IPS-NIHi11 (cell line): Measurements from ENCODE around the gene FREY1.

Source experiments
- DNase-seq: peaks from one replicate; pipeline ENCODE4 v3.0.0; 2012; ENCODE audit warnings: mixed read lengths, low spot score

The FREY1 gene

GRCh38 chr11:45928535-45929215 lies 21.6 kb upstream of the FREY1 start:
- no peak for DNase-seq

GRCh38 chr11:45927684-45928413 lies 20.8 kb upstream of the FREY1 start:
- DNase-seq: no peak

- DNase-seq: no peak
Measured at GRCh38 chr11:45927332-45927683, 20.2 kb upstream of the FREY1 start.

DNA sequence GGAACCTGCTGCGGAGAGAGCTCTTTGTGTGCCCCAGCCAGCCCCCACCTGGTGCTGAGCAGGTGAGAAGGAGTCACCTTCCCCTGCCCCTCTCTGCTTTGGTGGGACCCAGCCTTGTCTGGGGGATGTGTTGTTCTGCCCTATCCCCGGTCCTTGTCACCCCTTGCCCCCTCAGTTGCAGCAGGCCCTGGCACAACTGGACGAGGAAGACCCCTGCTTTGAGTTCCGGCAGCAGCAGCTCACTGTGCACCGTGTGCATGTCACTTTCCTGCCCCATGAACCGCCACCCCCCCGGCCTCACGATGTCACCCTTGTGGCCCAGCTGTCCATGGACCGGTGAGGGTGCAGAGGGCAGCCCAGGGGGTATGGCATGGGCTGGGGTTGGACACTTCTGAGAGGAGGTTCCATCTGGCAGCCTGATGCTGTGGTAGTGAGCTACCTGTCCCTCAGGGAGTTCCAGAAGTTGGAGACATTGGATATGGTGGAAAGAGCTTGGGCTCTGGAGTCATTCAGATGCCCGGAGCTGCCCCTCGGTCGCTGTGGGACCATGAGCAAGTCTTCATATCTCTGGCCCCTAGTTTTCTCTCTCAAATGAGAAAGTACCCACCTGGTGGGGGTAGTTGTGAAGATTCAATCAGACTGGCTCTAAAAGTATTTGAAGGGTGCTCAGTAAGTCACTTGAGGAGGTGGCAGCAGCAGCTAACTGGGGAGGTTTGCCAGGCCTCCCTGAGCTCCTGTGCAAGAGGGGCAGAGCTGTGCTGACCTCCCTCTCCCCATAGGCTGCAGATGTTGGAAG lies 19.7 kb upstream of the FREY1 start:
- DNase-seq: no peak

- DNase-seq: no peak
Measured at GRCh38 chr11:45926001-45926401, 18.9 kb upstream of the FREY1 start.

- DNase-seq: no peak
Measured at GRCh38 chr11:45925550-45925949, 18.5 kb upstream of the FREY1 start.

DNA sequence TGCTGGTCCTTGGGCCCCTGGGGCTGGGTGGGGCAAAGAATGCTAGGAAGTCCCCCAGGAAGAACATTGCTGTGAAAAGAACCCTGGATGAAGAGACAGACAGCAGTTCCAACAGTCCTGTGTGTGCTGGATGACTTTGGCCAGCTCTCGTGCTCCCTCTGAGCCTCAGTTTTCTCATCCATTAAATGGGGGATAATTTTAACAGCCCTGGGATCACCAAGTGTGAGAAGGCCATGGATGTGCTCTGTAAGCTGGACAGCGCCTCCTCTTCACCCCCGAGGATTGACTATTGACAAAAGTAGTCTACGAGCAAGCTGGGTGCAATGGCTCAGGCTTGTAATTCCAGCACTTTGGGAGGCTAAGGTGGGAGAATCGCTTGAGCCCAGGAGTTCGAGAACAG lies 17.9 kb upstream of the FREY1 start:
- no peak for DNase-seq

DNA sequence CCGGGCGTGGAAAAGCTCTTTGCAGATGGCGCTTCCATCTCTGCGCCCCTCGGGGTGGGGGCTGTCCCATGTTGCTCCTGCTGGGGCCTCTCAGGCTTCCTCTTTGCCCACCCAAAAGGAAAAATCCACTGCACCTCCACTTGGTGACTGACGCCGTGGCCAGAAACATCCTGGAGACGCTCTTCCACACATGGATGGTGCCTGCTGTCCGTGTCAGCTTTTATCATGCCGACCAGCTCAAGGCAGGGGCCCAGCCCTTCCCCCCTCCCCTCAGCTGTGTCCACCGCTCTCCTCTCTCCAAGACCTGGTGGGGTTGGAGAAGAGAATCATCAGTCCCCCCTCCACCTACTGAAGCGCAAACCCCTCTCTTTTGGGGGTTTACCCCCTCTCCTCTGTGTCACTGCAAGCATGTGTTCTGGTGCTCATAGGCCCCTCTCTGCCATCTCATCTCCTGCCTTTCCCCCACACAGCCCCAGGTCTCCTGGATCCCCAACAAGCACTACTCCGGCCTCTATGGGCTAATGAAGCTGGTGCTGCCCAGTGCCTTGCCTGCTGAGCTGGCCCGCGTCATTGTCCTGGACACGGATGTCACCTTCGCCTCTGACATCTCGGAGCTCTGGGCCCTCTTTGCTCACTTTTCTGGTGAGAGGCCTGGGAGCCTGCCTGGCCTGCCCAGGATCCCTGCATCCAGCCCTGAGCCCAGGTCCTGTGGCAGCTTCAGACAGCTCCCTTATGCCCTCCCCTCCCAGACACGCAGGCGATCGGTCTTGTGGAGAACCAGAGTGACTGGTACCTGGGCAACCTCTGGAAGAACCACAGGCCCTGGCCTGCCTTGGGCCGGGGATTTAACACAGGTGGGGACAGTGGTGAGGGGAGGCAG lies 17.2 kb upstream of the FREY1 start:
- DNase-seq: no peak

GRCh38 chr11:45922425-45923082 lies 15.5 kb upstream of the FREY1 start, which contains the start of gene LARGE2:
Gene LARGE2, plus strand, starts transcription at chr11:45922656. Its CDS starts 227 bp downstream, at chr11:45922883.
- peak; percentile 98 for DNase-seq

GRCh38 chr11:45921561-45922424 lies 14.7 kb upstream of the FREY1 start:
- DNase-seq: peak; percentile 89

GRCh38 chr11:45920531-45921477 lies 13.7 kb upstream of the FREY1 start:
- DNase-seq: no peak

DNA sequence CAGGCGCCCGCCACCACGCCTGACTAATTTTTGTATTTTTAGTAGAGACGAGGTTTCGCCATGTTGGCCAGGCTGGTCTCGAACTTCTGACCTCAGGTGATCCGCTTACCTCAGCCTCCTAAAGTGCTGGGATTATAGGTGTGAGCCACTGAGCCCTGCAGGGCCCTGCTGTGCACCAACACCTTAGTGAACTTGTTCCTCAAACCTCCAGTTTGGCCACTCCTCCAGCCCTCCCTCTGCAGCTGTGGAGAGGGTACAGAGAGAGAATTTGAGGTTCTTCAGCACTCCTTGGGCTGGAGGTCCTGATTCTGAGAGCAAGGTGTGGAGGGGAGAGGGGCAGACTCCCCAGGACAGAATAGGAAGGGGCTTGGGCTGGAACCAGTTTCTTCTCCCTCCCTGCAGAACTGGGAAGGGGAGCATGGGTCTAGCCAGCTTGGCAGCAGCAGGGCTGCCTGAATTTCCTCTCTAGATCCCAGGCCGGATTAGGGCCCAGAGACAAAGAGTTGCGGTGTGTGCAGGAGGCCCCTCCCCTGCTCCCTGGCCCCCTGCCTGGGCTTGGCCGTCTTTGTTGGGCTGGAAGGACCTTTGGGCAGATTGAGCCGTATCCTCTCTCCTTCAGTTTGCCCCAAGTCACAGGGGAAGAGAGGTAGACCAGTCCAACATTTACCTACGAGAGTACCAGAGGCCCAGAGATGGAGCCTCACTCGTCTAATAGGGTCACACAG lies 12.9 kb upstream of the FREY1 start:
- no peak for DNase-seq

DNA sequence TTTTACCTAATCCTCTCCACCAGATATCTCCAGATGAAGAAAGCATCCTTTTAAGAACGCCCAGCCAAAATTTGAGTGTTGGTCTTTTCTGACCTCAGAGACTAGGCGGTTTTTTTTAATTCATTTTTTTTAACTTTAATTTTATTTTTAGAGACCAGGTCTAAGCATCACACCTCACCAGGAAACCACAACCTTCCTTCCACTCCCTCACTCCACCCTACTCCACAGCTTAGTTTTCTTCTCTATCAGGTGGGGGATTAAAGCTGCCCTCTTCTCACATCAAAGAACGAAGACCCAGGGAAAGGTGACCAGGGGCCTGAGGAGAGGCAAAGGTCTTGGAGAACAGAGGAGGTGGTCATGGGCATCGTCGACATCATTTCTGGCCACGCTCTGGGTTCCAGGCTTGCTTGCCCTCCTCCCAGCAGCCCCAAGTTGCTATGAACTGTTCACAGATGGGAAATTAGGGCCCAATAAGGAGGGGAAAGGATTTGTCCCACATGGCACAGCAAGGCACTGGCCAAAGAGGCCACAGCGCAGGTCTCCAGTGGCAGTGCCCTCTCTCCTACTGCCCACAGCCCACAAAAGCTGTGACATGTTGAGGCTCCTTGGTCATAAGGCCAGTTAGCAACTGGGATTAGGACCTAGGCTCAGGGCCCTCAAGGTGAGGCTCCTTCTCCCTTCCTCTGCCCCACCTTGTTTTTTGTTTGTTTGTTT lies 12.0 kb upstream of the FREY1 start:
- DNase-seq: no peak

GRCh38 chr11:45918331-45918941 lies 11.4 kb upstream of the FREY1 start:
- peak; percentile 82 for DNase-seq

DNA sequence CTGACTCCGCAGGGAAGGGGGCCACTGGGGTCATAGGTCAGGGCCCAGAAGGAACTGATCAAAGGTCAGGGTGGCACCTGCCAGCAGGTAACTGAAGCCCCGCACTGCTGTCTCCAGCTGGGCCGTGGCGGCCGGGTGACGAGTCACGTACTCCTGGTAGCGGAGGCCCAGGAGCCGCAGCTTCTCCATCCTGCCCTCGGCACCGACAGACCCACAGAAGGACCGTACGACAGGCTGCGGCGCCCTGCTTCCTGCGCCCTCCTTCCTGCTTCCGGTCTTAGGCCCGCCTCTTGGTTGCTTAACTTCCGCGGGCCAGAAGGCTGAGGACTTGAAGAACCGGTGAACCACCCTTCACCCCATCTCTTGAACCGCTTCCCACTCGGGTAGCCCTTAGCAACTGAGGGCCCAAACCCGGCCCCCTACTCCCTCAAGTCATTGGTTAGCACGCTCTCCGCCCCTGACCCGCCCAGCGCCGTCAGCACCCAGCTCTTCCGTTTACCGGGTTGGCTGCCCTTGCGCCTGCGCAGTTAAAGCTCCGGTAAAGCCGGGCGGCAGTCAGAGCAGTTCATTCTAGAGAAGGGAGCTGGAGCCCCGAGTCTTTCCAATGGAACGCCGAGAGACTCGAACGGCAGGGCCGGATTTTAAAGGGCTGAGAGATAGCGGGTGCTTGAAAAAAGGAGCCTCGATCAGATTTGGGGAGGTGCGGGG lies 10.7 kb upstream of the FREY1 start, which contains the start of gene PEX16:
TSS of gene PEX16 (minus strand) at position 255 of the 708 bp plus-strand sequence. CDS start at position 189, 66 bp downstream.
- peak; percentile 96 for DNase-seq

DNA sequence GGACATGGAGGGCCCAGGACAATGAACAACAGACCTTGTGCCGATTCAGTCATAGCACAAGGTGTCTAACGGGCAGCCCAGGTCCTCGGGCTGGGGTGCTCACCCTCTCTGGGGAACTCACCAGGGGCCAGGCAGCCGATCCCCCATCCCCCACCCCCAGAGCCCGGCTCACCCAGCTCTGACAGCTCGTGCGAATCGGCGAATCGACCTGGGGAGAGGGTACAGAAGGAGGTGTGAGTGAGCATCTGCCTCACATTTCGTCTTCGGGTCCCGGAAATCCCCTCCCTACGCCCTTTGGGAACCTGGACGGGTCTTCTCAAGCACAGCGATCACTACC lies 10.2 kb upstream of the FREY1 start:
- DNase-seq: no peak

GRCh38 chr11:45915446-45915845 lies 8.4 kb upstream of the FREY1 start:
- no peak for DNase-seq
